ENCODE measurements around the gene CDC42EP3.

The CDC42EP3 gene

GRCh38 chr2:37671009-37671815 is at the start of gene CDC42EP3:
CDC42EP3 (minus strand) TSS chr2:37671642; CDS start chr2:37646587, 25,055 bp downstream.
- H3K4me3 ChIP-seq (ENCODE audit: low read length) = peak within 1 kb of the TSS; percentile 87
- TF ChIP-seq CTCF (IDR thresholded peaks at IDR 0.05; ENCODE audit: insufficient read depth, low read depth, low read length, missing control alignments) = no peak
- peak; percentile 65 for DNase-seq (ENCODE audit: low read depth)

- no peak for TF ChIP-seq CTCF (IDR thresholded peaks at IDR 0.05; ENCODE audit: insufficient read depth, low read depth, low read length, missing control alignments)
- no peak for DNase-seq (ENCODE audit: low read depth)
- no peak overlapping the region for H3K4me3 ChIP-seq (ENCODE audit: low read length)
Observed at GRCh38 chr2:37721201-37721560, 49.7 kb upstream of the CDC42EP3 start.

GRCh38 chr2:37720533-37721200 is 49.2 kb upstream of the CDC42EP3 start:
- no peak for TF ChIP-seq CTCF (IDR thresholded peaks at IDR 0.05; ENCODE audit: insufficient read depth, low read depth, low read length, missing control alignments)
- DNase-seq (ENCODE audit: low read depth) = no peak
- H3K4me3 ChIP-seq (ENCODE audit: low read length) = no peak overlapping the region

GRCh38 chr2:37718515-37719161 is 47.2 kb upstream of the CDC42EP3 start:
- no peak for DNase-seq (ENCODE audit: low read depth)
- H3K4me3 ChIP-seq (ENCODE audit: low read length) = no peak overlapping the region
- TF ChIP-seq CTCF (IDR thresholded peaks at IDR 0.05; ENCODE audit: insufficient read depth, low read depth, low read length, missing control alignments) = no peak

- no peak overlapping the region for H3K4me3 ChIP-seq (ENCODE audit: low read length)
- DNase-seq (ENCODE audit: low read depth) = peak; percentile 72
- no peak for TF ChIP-seq CTCF (IDR thresholded peaks at IDR 0.05; ENCODE audit: insufficient read depth, low read depth, low read length, missing control alignments)
Observed at GRCh38 chr2:37713258-37713700, 41.8 kb upstream of the CDC42EP3 start.

- H3K4me3 ChIP-seq (ENCODE audit: low read length) = no peak overlapping the region
- no peak for TF ChIP-seq CTCF (IDR thresholded peaks at IDR 0.05; ENCODE audit: insufficient read depth, low read depth, low read length, missing control alignments)
- DNase-seq (ENCODE audit: low read depth) = peak; percentile 69
Observed at GRCh38 chr2:37711831-37712230, 40.4 kb upstream of the CDC42EP3 start.

Measured in epithelial cell of esophagus (primary cell).